GM18858 (cell line): ENCODE results near the gene LBX2.

Source experiments
- ATAC-seq: cut with Tn5 transposase; IDR thresholded peaks from one replicate; pipeline ENCODE4 v1.9.1; 2021; ENCODE audit not compliant: unreplicated experiment

The LBX2 gene

DNA sequence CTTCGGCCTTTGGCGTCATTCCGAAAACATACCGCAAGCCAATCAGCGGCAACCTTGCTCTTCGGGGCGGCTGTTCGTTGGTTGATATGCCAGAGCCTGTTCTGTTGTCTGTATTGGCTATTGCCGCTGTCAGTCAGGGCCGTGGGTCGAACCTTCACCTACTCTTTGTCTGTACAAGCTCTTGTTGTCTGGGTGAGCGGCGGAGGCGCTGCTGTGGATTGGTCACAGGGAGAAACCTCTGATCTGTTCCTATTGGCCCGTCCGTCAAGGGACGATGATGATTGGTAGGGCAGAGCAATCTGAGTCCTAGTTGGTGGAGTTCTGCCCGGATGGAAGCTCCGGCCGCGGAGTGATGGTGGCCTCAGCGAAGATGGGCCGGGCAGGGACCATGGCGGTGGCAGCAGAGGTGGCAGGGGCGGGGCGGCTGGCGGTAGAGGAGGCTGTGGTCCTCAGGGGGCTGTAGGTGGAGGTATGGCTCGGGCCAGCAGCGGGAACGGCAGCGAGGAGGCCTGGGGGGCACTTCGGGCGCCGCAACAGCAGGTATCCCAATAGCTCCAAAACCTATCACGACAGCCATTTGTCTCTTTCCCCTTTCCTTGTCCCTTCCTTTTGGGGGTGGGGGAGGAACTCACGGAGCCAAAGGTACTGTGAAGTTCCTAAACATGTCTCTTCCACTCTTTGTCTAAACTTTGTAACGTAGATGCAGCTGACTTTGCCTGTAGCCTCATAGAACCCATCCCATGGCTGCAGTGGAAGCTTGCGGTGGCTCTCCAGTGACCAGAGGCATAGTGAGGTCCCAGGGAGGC is 41.1 kb downstream of the LBX2 start, which contains the start of gene WBP1:
Gene WBP1 (plus strand): TSS at position 307 of the 806 bp plus-strand sequence. CDS start 165 bp downstream, at position 472.
- peak; percentile 83 for ATAC-seq

DNA sequence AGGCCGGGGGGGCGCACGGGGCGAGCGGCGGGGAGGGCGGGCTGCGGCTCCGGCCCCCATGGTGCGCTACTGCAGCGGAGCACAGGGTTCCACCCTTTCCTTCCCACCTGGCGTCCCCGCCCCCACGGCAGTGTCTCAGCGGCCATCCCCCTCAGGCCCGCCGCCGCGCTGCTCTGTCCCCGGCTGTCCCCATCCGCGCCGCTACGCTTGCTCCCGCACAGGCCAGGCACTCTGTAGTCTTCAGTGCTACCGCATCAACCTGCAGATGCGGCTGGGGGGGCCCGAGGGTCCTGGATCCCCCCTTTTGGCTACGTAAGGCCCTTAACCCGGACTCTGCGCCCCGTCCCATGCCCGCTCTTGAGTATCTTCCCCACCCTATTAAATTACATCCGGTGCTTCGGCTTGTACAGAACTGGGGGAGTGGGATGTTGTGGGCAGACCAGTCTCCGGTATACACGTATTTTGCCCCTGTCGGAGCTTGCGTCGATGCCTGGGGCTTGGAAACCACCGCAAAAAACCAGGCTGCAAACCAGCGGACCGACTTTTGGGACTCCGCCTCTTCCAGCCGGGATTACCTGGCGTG is 41.8 kb downstream of the LBX2 start:
- ATAC-seq = peak; percentile 19

DNA sequence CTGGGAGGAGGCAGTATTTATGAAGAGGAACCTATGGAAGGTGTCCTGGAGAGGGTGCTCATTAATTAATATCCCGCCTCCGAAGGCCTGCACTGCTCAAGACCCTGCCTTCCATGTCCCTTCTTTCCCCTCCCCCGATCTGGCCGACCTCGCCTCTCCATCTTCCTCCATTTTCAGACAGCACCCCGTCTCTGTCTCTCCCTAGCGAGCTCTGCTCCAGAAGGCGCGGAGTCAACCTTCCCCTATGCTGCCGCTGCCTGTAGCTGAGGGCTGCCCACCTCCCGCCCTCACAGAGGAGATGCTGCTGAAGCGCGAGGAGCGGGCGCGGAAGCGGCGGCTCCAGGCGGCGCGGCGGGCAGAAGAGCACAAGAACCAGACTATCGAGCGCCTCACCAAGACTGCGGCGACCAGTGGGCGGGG is 42.3 kb downstream of the LBX2 start:
- ATAC-seq = no peak

DNA sequence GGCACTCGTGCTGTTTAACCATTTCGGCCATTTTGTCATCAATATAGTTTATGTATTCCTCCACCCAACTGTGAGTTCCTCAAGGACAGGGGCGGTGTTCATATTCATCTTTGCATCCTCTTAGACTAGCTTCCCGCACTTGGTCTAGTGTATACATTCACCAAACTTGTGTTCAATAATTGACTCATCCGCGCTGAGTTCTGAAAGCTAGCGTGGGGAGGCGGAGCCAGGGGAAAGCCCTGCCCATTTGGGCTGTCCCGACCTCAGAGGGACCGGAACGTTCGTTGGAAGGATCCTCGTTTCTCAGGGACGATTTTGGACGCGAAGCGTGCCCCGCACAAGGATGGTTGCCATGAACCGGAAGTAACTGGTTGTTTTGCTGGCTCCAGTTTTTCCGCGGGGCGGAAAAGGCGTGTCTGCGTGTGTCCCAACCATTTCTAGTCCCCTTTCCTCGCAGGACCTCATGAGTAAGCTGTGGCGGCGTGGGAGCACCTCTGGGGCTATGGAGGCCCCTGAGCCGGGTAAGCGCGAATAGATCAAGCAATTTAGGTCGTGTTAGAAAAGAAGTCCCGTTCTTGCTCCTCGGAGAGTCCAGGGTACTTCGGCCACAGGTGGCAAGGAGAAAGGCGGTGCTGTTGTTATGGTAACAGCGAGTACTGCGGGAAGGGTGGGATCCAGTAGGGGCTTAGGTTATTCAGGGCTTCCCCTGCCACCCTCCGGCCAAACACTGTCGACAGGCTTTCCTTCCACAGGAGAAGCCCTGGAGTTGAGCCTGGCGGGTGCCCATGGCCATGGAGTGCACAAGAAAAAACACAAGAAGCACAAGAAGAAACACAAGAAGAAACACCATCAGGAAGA is 44.5 kb downstream of the LBX2 start, which contains the start of gene INO80B:
Gene INO80B (plus strand): TSS at position 434 of the 858 bp plus-strand sequence. CDS start 30 bp downstream, at position 464.
- peak; percentile 43 for ATAC-seq

DNA sequence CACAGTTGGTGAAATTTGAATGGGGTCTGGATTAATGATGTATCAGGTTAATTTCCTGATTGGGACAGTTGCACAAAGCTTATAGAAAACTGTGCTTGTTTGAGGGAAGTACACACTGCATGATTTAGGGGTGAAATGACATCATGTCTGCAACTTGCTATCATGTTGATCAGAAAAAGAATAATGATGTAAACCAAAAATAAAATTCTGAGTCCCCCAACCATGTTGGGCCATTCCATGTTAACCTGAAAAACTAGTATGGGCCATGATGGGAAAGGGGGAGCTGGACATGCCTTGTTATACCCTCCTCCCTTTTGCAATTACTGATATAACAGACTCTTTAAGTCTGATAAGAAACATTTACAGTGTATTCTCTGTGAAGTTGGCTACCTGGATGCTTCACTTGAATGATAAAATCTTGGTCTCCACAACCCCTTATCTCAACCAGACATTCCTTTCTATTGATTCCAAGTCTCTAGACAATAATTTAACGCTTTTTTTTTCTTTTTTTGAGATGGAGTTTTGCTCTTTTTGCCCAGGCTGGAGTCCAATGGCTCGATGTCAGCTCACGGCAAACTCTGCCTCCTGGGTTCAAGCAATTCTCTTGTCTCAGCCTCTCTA is 48.7 kb downstream of the LBX2 start:
- no peak for ATAC-seq

DNA sequence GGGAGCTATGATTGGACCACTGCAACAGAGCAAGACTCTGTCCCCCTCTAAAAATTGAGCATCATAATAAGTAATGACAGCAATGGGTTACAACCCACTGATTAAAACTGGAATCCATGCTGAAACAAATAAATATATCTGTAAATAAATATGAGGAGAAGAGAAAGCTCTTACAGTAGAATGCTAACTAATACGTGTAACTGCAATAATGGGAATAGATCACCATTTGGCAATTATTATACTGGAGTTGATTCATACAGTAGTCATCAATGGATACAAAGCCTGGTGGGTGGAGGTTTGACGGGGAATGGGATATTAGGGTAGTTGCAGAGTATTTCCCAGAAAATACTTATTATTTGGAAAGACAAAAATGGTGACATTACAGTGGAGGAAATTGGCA is 50.6 kb downstream of the LBX2 start:
- no peak for ATAC-seq
